ENCODE measurements around the gene CCDC83. TPM values are rescaled to one million over a fixed set of nuclear protein-coding genes. Genes with fewer than 3 reads are reported as not detected.

CCDC83 gene
- polyA plus RNA-seq, 1 of the 3 experiments (the other 2 are of a cell fraction) = not detected

DNA sequence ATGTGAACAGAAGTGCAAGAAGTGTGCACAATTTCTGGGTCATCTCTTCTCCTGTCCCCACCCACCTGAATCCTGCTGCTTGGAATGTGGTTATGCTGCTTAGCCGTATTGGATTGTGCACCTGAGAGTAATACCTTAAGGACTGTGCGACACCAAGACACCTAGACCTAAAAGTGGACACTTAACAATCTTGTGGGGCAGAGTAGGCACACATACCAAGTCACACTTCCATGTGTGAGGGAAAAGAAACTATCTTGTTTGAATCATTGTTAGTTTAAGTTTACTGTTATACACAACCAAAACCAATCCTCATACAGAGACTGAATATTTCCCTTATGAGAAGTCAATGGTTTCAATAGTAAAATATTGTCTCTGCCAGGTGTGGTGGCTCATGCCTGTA is 93.7 kb downstream of the CCDC83 start:
- no peak for DNase-seq
- Histone ChIP-seq H3K4me1 (ENCODE audit: control insufficient read depth in 1 of 2, insufficient read depth in 2 of 2, low read depth in 1 of 2, low read length in 1 of 2) (peaks cover 0 to 10% of the 10 kb centered on the region in 2 experiments; a peak in 1 of 4 replicates), H2AFZ (ENCODE audit: low read depth) (no peak overlapping the region), H3K36me3 (replicated peaks in 1 of 2; ENCODE audit: control insufficient read depth in 1 of 2, insufficient read depth in 2 of 2, low read length in 1 of 2) (peaks cover 0 to 9% of the 10 kb centered on the region in 2 experiments), H3K79me2 (ENCODE audit: insufficient read depth) (no peaks in the 10 kb centered on the region), H3K27ac (ENCODE audit: low read depth in 2 of 2, low read length in 1 of 2) (peak overlapping the region in 1 of 2 experiments; percentile 68; a peak in 1 of 4 replicates), H3F3A (replicated peaks; ENCODE audit: insufficient read depth) (peaks cover 29% of the 10 kb centered on the region), H3K9ac (no peak overlapping the region), H3K9me3 (no peaks in the 10 kb centered on the region), H3K4me2 (no peak overlapping the region), H4K20me1 (ENCODE audit: insufficient read depth) (no peaks in the 10 kb centered on the region), H3K4me3 (ENCODE audit: low read depth in 2 of 2, low read length in 1 of 2) (no peak overlapping the region), H3K27me3 (ENCODE audit: insufficient read depth) (no peaks in the 10 kb centered on the region), H3K9me2 (no peaks in the 10 kb centered on the region)
- CTCF ChIA-PET = interaction anchor here (1.5 kb wide), 1 partner anchor 93 kb away, joined by 4 read pairs; no protein-coding TSS in a partner anchor
- WGBS (ENCODE audit: low lambda C conversion rate) = 83% methylated on average over 2 of the region's 2 CpGs
- POLR2A ChIA-PET = no interaction called here
- TF ChIP-seq POLR2AphosphoS5 (IDR thresholded peaks at IDR 0.05; ENCODE audit: low read depth, low read length) (no peak), RXRA (IDR thresholded peaks at IDR 0.05; ENCODE audit: borderline replicate concordance, low read depth) (no peak)

DNA sequence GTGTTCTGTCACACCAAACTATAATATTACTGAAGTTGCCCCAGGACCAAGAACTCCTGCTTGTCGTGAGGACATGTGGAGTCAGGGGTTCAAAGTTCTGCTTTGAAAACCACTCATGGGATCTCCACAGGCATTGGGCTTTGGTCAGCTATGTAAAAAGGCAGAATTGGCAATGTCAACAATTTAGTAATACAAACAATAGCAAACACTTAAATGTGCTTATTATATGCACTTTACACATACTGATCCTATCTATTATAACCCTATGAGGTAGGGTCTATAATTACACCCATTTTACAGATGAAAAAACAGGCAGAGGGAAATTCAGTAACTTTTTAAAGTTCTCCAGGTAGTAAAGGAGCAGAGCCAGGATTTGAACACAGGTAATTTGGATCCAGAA is 94.6 kb downstream of the CCDC83 start:
- CTCF ChIA-PET = no interaction called here
- Histone ChIP-seq H3K9ac (no peak overlapping the region), H3K27me3 (ENCODE audit: insufficient read depth) (no peaks in the 10 kb centered on the region), H3K4me2 (no peak overlapping the region), H3K27ac (ENCODE audit: low read depth in 2 of 2, low read length in 1 of 2) (no peak overlapping the region), H4K20me1 (ENCODE audit: insufficient read depth) (no peaks in the 10 kb centered on the region), H2AFZ (ENCODE audit: low read depth) (no peak overlapping the region), H3K9me3 (no peaks in the 10 kb centered on the region), H3K36me3 (replicated peaks in 1 of 2; ENCODE audit: control insufficient read depth in 1 of 2, insufficient read depth in 2 of 2, low read length in 1 of 2) (peaks cover 2 to 18% of the 10 kb centered on the region in 2 experiments), H3K4me1 (ENCODE audit: control insufficient read depth in 1 of 2, insufficient read depth in 2 of 2, low read depth in 1 of 2, low read length in 1 of 2) (peaks cover 0 to 10% of the 10 kb centered on the region in 2 experiments; a peak in 1 of 4 replicates), H3F3A (replicated peaks; ENCODE audit: insufficient read depth) (peaks cover 29% of the 10 kb centered on the region), H3K79me2 (ENCODE audit: insufficient read depth) (no peaks in the 10 kb centered on the region), H3K9me2 (no peaks in the 10 kb centered on the region), H3K4me3 (ENCODE audit: low read depth in 2 of 2, low read length in 1 of 2) (no peak overlapping the region)
- no peak for DNase-seq
- POLR2A ChIA-PET = no interaction called here
- TF ChIP-seq SIN3A (IDR thresholded peaks at IDR 0.05; ENCODE audit: borderline replicate concordance, low read depth, low read length) (no peak), FOSL2 (IDR thresholded peaks at IDR 0.05; ENCODE audit: borderline replicate concordance, low read depth) (no peak), FOXM1 (IDR thresholded peaks at IDR 0.05; ENCODE audit: low read depth) (no peak), GATA2 (CRISPR knock-in tag; IDR thresholded peaks at IDR 0.05) (no peak), RFX5 (IDR thresholded peaks at IDR 0.05; ENCODE audit: low read length) (no peak), GABPA (IDR thresholded peaks at IDR 0.05; ENCODE audit: low read depth) (no peak), JUND (IDR thresholded peaks at IDR 0.05) (no peak), TEAD4 (IDR thresholded peaks at IDR 0.05; ENCODE audit: borderline replicate concordance, insufficient read depth) (no peak), MEF2A (IDR thresholded peaks at IDR 0.05; ENCODE audit: borderline replicate concordance, low read depth) (no peak), POLR2AphosphoS5 (IDR thresholded peaks at IDR 0.05; ENCODE audit: low read depth, low read length) (no peak), EZH2phosphoT487 (IDR thresholded peaks at IDR 0.05; ENCODE audit: borderline replicate concordance, low read depth) (no peak), EP300 (IDR thresholded peaks at IDR 0.05; ENCODE audit: borderline replicate concordance in 1 of 2, low read depth in 1 of 2, low read length in 1 of 2) (no peak), NFIC (IDR thresholded peaks at IDR 0.05; ENCODE audit: borderline replicate concordance) (no peak), CHD2 (IDR thresholded peaks at IDR 0.05; ENCODE audit: low read length, partially characterized antibody) (no peak), TCF12 (IDR thresholded peaks at IDR 0.05) (no peak)
- TF ChIP-seq, protein P1, sequence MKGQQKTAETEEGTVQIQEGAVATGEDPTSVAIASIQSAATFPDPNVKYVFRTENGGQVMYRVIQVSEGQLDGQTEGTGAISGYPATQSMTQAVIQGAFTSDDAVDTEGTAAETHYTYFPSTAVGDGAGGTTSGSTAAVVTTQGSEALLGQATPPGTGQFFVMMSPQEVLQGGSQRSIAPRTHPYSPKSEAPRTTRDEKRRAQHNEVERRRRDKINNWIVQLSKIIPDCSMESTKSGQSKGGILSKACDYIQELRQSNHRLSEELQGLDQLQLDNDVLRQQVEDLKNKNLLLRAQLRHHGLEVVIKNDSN (IDR thresholded peaks at IDR 0.05; ENCODE audit: borderline replicate concordance, low read depth) = no peak
- TF ChIP-seq, protein P2, sequence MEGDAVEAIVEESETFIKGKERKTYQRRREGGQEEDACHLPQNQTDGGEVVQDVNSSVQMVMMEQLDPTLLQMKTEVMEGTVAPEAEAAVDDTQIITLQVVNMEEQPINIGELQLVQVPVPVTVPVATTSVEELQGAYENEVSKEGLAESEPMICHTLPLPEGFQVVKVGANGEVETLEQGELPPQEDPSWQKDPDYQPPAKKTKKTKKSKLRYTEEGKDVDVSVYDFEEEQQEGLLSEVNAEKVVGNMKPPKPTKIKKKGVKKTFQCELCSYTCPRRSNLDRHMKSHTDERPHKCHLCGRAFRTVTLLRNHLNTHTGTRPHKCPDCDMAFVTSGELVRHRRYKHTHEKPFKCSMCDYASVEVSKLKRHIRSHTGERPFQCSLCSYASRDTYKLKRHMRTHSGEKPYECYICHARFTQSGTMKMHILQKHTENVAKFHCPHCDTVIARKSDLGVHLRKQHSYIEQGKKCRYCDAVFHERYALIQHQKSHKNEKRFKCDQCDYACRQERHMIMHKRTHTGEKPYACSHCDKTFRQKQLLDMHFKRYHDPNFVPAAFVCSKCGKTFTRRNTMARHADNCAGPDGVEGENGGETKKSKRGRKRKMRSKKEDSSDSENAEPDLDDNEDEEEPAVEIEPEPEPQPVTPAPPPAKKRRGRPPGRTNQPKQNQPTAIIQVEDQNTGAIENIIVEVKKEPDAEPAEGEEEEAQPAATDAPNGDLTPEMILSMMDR (IDR thresholded peaks at IDR 0.05) = no peak
- TF ChIP-seq, protein P3, sequence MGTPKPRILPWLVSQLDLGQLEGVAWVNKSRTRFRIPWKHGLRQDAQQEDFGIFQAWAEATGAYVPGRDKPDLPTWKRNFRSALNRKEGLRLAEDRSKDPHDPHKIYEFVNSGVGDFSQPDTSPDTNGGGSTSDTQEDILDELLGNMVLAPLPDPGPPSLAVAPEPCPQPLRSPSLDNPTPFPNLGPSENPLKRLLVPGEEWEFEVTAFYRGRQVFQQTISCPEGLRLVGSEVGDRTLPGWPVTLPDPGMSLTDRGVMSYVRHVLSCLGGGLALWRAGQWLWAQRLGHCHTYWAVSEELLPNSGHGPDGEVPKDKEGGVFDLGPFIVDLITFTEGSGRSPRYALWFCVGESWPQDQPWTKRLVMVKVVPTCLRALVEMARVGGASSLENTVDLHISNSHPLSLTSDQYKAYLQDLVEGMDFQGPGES (IDR thresholded peaks at IDR 0.05; ENCODE audit: low read depth, low read length) = no peak
- TF ChIP-seq, protein P4, sequence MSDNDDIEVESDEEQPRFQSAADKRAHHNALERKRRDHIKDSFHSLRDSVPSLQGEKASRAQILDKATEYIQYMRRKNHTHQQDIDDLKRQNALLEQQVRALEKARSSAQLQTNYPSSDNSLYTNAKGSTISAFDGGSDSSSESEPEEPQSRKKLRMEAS (IDR thresholded peaks at IDR 0.05; ENCODE audit: low read depth) = no peak
- TF ChIP-seq, protein P5, sequence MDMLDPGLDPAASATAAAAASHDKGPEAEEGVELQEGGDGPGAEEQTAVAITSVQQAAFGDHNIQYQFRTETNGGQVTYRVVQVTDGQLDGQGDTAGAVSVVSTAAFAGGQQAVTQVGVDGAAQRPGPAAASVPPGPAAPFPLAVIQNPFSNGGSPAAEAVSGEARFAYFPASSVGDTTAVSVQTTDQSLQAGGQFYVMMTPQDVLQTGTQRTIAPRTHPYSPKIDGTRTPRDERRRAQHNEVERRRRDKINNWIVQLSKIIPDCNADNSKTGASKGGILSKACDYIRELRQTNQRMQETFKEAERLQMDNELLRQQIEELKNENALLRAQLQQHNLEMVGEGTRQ (IDR thresholded peaks at IDR 0.05; ENCODE audit: borderline replicate concordance, low read depth, low read length) = no peak
- 100% methylated on average over 1 of the region's 1 CpG for WGBS (ENCODE audit: low lambda C conversion rate)
